ENCODE data around the gene FBRSL1.

DNA sequence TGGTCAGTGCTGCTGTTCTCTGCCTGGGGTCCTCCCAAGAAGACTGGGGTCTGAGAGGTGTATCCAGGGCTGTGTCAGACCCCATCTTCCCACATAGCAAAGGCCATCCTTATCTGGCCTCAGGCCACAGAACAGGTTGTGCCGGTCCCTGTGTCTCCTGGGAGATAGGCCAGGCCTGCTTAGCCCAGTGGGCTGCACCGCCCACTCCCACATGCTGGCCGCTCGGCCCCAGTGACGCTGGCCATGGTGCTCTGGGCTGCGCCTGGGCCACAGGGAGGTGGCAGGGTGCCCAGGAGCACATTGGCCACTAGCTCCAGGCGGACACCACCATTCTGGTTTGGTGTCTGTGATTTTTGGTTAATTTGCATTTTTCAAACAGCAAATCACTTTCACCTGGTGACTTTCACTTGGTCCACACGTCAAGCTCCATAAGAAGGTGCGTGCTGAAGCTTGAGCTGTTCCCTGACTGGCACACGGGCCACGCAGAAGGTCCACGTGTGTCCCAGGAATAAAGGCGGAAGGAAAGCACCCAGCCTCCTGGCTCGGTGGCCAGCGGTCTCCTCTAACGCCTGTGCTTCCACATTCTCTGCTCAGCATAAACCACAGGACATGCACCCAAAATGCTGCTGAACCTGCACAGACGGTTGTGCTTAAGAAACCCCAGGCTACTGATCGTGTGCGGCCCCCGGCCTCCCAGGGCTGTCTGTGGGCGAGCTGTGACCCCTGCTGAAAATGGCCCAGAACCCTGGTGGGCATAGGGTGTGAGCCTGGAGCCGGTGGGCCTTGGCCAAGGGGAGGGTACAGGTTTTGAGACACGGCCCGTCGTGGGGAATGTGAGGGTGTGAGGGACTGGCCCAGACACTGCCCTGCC lies 4.6 kb downstream of the FBRSL1 start:
- TF ChIP-seq CEBPB (IDR thresholded peaks at IDR 0.05; ENCODE audit: low read depth, low read length) (no peak), GTF2F1 (IDR thresholded peaks at IDR 0.05; ENCODE audit: borderline replicate concordance, low read depth, low read length) (no peak)
- TF ChIP-seq, protein P1, sequence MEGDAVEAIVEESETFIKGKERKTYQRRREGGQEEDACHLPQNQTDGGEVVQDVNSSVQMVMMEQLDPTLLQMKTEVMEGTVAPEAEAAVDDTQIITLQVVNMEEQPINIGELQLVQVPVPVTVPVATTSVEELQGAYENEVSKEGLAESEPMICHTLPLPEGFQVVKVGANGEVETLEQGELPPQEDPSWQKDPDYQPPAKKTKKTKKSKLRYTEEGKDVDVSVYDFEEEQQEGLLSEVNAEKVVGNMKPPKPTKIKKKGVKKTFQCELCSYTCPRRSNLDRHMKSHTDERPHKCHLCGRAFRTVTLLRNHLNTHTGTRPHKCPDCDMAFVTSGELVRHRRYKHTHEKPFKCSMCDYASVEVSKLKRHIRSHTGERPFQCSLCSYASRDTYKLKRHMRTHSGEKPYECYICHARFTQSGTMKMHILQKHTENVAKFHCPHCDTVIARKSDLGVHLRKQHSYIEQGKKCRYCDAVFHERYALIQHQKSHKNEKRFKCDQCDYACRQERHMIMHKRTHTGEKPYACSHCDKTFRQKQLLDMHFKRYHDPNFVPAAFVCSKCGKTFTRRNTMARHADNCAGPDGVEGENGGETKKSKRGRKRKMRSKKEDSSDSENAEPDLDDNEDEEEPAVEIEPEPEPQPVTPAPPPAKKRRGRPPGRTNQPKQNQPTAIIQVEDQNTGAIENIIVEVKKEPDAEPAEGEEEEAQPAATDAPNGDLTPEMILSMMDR (IDR thresholded peaks at IDR 0.05; ENCODE audit: control extremely low read depth in 1 of 3, insufficient read depth in 1 of 3, low read depth in 1 of 3, low read length in 3 of 3), result no peak
